K562 (cell line): ENCODE data around the gene HGS.

Experiments
- ATF1 ChIP-seq, 2 experiments: fragments of 450-650 bp in 1 of 2; IDR thresholded peaks; 2 replicates each; pipeline ENCODE4 v1.6.1; 2016; ENCODE audit warnings: missing compliant biosample characterization in 1 of 2, missing genetic modification characterization in 1 of 2
- GATA2 ChIP-seq: sonication (generic); formaldehyde crosslinking; IDR thresholded peaks from 2 replicates; pipeline ENCODE4 v1.4.0; 2020; ENCODE audit warnings: mild to moderate bottlenecking, missing genetic modification reagents
- MXI1 ChIP-seq: IDR thresholded peaks from 2 replicates; pipeline ENCODE4 v1.6.1; 2011; ENCODE audit warnings: low read depth, mild to moderate bottlenecking, improper control_type of control experiment, low read length
- POLR2A ChIP-seq: fragments of 450-650 bp; conservative IDR thresholded peaks from 2 replicates; pipeline ENCODE4 v1.6.1; 2016
- PTBP1 ChIP-seq: fragments of 200-400 bp; formaldehyde crosslinking; IDR thresholded peaks from 2 replicates; pipeline ENCODE4 v1.6.1; 2017; ENCODE audit warnings: low read depth, low read length
- SNRNP70 ChIP-seq: fragments of 200-400 bp; formaldehyde crosslinking; optimal IDR thresholded peaks from 2 replicates; pipeline ENCODE3; 2017; ENCODE audit warnings: low read depth, low read length
- TF ChIP-seq, protein P1 (sequence below): sonication (generic); formaldehyde crosslinking; IDR thresholded peaks from 2 replicates; pipeline ENCODE4 v1.8.0; 2022; ENCODE audit warnings: mild to moderate bottlenecking, missing genetic modification reagents
- TF ChIP-seq, protein P2 (sequence below): sonication (generic); formaldehyde crosslinking; IDR thresholded peaks from 2 replicates; pipeline ENCODE4 v1.8.1; 2023; ENCODE audit warnings: mild to moderate bottlenecking, missing genetic modification reagents
- TF ChIP-seq, protein P3 (sequence below), 3 experiments: IDR thresholded peaks in 2 of 3; conservative IDR thresholded peaks in 1 of 3; 2 replicates each; pipeline ENCODE4 v1.5.1; 2011 to 2012; ENCODE audit warnings: low read length in 3 of 3, mild to moderate bottlenecking in 3 of 3, control low read depth in 2 of 3, improper control_type of control experiment in 1 of 3, inconsistent platforms in 1 of 3, low read depth in 1 of 3, mixed read lengths in 1 of 3, moderate library complexity in 1 of 3; ENCODE audit not compliant: insufficient read depth in 2 of 3

DNA sequence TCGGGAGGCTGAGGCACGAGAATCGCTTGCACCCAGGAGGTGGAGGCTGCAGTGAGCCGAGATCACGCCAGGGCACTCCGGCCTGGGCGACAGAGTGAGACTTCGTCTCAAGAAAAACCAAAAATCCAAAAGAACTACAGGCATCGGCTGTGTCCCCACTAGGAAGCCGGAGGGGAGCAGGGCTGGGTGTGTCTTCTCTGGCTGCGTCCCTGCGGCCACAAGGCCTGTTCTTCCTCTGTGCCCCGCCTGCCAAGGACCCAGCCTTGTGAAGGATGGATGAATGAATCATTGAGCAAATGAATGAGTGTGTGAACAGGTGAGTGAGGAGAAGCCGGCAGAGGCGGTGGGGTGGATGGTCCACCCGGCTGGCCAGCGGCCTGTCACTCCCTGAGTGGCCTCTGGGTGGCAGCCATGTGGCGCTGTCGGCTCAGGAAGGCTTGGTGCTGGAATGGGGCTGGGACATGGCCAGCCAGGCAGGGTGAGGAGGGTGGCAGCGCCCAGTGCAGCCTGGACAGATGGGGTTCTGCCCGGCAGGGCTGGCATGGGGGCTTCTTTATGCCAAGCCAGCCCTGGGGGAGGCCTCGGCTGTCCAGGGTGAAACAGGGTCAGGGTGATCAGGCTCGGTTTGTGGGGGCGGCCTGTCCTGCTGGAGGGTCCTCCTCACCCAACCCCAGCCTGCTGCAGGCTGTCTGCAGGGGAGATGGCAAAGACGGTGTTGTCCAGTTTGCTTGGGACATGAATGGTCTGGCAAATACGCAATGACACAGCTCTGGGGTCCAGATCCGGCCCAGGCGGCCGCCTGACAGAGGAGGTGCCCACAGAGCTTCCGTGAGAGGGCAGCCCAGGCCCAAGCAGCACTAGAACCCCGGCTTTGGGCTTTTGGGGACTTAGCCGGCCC, 49.9 kb downstream of the HGS start:
- TF ChIP-seq SNRNP70 (no peak), ATF1 (CRISPR knock-in tag; IDR thresholded peaks at IDR 0.05) (no peak), ATF1 (tag; IDR thresholded peaks at IDR 0.05) (no peak; the same call in 1 of the 2 replicates), PTBP1 (no peak), GATA2 (CRISPR knock-in tag) (no peak), POLR2A (no peak), MXI1 (no peak)
- TF ChIP-seq, protein P1, sequence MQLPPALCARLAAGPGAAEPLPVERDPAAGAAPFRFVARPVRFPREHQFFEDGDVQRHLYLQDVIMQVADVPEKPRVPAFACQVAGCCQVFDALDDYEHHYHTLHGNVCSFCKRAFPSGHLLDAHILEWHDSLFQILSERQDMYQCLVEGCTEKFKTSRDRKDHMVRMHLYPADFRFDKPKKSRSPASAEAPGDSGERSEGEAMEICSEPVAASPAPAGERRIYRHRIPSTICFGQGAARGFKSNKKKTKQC = no peak
- TF ChIP-seq, protein P2, sequence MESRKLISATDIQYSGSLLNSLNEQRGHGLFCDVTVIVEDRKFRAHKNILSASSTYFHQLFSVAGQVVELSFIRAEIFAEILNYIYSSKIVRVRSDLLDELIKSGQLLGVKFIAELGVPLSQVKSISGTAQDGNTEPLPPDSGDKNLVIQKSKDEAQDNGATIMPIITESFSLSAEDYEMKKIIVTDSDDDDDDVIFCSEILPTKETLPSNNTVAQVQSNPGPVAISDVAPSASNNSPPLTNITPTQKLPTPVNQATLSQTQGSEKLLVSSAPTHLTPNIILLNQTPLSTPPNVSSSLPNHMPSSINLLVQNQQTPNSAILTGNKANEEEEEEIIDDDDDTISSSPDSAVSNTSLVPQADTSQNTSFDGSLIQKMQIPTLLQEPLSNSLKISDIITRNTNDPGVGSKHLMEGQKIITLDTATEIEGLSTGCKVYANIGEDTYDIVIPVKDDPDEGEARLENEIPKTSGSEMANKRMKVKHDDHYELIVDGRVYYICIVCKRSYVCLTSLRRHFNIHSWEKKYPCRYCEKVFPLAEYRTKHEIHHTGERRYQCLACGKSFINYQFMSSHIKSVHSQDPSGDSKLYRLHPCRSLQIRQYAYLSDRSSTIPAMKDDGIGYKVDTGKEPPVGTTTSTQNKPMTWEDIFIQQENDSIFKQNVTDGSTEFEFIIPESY (CRISPR knock-in tag) = no peak
- TF ChIP-seq, protein P3, sequence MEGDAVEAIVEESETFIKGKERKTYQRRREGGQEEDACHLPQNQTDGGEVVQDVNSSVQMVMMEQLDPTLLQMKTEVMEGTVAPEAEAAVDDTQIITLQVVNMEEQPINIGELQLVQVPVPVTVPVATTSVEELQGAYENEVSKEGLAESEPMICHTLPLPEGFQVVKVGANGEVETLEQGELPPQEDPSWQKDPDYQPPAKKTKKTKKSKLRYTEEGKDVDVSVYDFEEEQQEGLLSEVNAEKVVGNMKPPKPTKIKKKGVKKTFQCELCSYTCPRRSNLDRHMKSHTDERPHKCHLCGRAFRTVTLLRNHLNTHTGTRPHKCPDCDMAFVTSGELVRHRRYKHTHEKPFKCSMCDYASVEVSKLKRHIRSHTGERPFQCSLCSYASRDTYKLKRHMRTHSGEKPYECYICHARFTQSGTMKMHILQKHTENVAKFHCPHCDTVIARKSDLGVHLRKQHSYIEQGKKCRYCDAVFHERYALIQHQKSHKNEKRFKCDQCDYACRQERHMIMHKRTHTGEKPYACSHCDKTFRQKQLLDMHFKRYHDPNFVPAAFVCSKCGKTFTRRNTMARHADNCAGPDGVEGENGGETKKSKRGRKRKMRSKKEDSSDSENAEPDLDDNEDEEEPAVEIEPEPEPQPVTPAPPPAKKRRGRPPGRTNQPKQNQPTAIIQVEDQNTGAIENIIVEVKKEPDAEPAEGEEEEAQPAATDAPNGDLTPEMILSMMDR (IDR thresholded peaks at IDR 0.05 in 2 of 3, conservative IDR thresholded peaks at IDR 0.05 in 1 of 3; ENCODE audit: insufficient read depth in 2 of 3, low read depth in 1 of 3, low read length in 3 of 3) = peak; percentile 92 to 94 (median 92)
